ENCODE data around the gene MMD2. TPM values are rescaled to one million over a fixed set of nuclear protein-coding genes. Genes with fewer than 3 reads are reported as not detected.

Gene MMD2
- total RNA-seq, 1 experiment from 2014 or later, result not detected

GRCh38 chr7:4857189-4857588 is 101.8 kb downstream of the MMD2 start:
- Mint-ChIP-seq H3K4me1 (ENCODE audit: low read depth, unreplicated experiment) (peaks cover 7% of the 10 kb centered on the region), H3K4me3 (ENCODE audit: unreplicated experiment) (no peak overlapping the region), H3K27me3 (ENCODE audit: insufficient read depth, unreplicated experiment) (peaks cover 10% of the 10 kb centered on the region), H3K27ac (ENCODE audit: unreplicated experiment) (no peak overlapping the region), H3K36me3 (ENCODE audit: insufficient read depth, unreplicated experiment) (no peaks in the 10 kb centered on the region), H3K9me3 (ENCODE audit: unreplicated experiment) (no peaks in the 10 kb centered on the region)
- no peak for TF ChIP-seq CTCF (IDR thresholded peaks at IDR 0.05; ENCODE audit: insufficient read depth in 1 of 2, low read depth in 1 of 2, low read length in 1 of 2, severe bottlenecking in 1 of 2, unreplicated experiment in 1 of 2)
- Histone ChIP-seq H3K9me3 (no peaks in the 10 kb centered on the region), H3K4me1 (no peaks in the 10 kb centered on the region), H3K27me3 (replicated peaks; ENCODE audit: control insufficient read depth, insufficient read depth, low read length) (no peaks in the 10 kb centered on the region), H3K4me3 (ENCODE audit: low read depth, low read length) (no peak overlapping the region), H3K36me3 (ENCODE audit: control insufficient read depth, insufficient read depth, low read length) (no peaks in the 10 kb centered on the region)
- intact Hi-C loops (cut with micrococcal nuclease; ENCODE audit: unreplicated experiment), result no loop called here
- POLR2A ChIA-PET, result no interaction called here
- CTCF ChIA-PET, result no interaction called here
- DNase-seq, result no peak
- BruUV-seq (replicated peaks), result no TSS peak

- Histone ChIP-seq H3K4me1 (no peaks in the 10 kb centered on the region), H3K36me3 (ENCODE audit: control insufficient read depth, insufficient read depth, low read length) (no peaks in the 10 kb centered on the region), H3K27me3 (replicated peaks; ENCODE audit: control insufficient read depth, insufficient read depth, low read length) (no peaks in the 10 kb centered on the region), H3K4me3 (ENCODE audit: low read depth, low read length) (no peak overlapping the region), H3K9me3 (no peaks in the 10 kb centered on the region)
- Mint-ChIP-seq H3K27me3 (ENCODE audit: insufficient read depth, unreplicated experiment) (peaks cover 10% of the 10 kb centered on the region), H3K4me3 (ENCODE audit: unreplicated experiment) (no peak overlapping the region), H3K27ac (ENCODE audit: unreplicated experiment) (no peak overlapping the region), H3K4me1 (ENCODE audit: low read depth, unreplicated experiment) (peaks cover 7% of the 10 kb centered on the region), H3K9me3 (ENCODE audit: unreplicated experiment) (no peaks in the 10 kb centered on the region), H3K36me3 (ENCODE audit: insufficient read depth, unreplicated experiment) (no peaks in the 10 kb centered on the region)
- ChIA-PET POLR2A (no interaction called here), CTCF (no interaction called here)
- no peak for TF ChIP-seq CTCF (IDR thresholded peaks at IDR 0.05; ENCODE audit: insufficient read depth in 1 of 2, low read depth in 1 of 2, low read length in 1 of 2, severe bottlenecking in 1 of 2, unreplicated experiment in 1 of 2)
- intact Hi-C loops (cut with micrococcal nuclease; ENCODE audit: unreplicated experiment), result no loop called here
- BruUV-seq (replicated peaks), result no TSS peak
- DNase-seq, result no peak
These were observed 102.5 kb downstream of the MMD2 start for GRCh38 chr7:4856336-4857057.

Other genes starting within 250 kb of the MMD2 start
- gene AP5Z1, start 183.6 kb downstream of the MMD2 start, total RNA-seq (2022), result 64.7 and 66.8 TPM in 2 replicates
- gene PAPOLB, start 97.2 kb downstream of the MMD2 start, total RNA-seq (2022), result not detected in 2 replicates
- not detected in 2 replicates for gene RADIL, start 75.5 kb downstream of the MMD2 start, total RNA-seq (2022)
- 16.0 and 16.1 TPM in 2 replicates for gene RBAK, start 86.7 kb upstream of the MMD2 start, total RNA-seq (2022)
- gene WIPI2, start 231.0 kb upstream of the MMD2 start, total RNA-seq (2022), result 70.3 and 81.6 TPM in 2 replicates

Data from Caco-2 (cell line).